DMS 273 treated with DMSO at 0.1 percent for 48 hours (cell line): ENCODE data around the gene EOMES.

Experiments used
- DNase-seq: peaks from one replicate; lab custom pipeline; 2025; lab: John Stamatoyannopoulos, UW

EOMES gene

GRCh38 chr3:27720899-27721716, 1.0 kb downstream of the EOMES start:
- DNase-seq, result no peak

- DNase-seq, result no peak
Measured at GRCh38 chr3:27719314-27720003, 2.7 kb downstream of the EOMES start.

- no peak for DNase-seq
Measured at GRCh38 chr3:27718459-27718858, 3.7 kb downstream of the EOMES start.

- DNase-seq, result no peak
Measured at GRCh38 chr3:27717200-27717852, 4.8 kb downstream of the EOMES start.

- no peak for DNase-seq
Measured at GRCh38 chr3:27716309-27716708, 5.8 kb downstream of the EOMES start.

- DNase-seq, result no peak
Measured at GRCh38 chr3:27715863-27716262, 6.3 kb downstream of the EOMES start.

GRCh38 chr3:27715454-27715806, 6.7 kb downstream of the EOMES start:
- no peak for DNase-seq

- no peak for DNase-seq
Measured at GRCh38 chr3:27714692-27715453, 7.2 kb downstream of the EOMES start.

GRCh38 chr3:27714146-27714526, 8.0 kb downstream of the EOMES start:
- DNase-seq, result no peak

GRCh38 chr3:27713435-27714145, 8.5 kb downstream of the EOMES start:
- no peak for DNase-seq

- no peak for DNase-seq
Measured at GRCh38 chr3:27713078-27713423, 9.1 kb downstream of the EOMES start.

GRCh38 chr3:27712136-27713077, 9.7 kb downstream of the EOMES start:
- peak; percentile 23 for DNase-seq

GRCh38 chr3:27708250-27708649, 13.9 kb downstream of the EOMES start:
- DNase-seq, result no peak

- DNase-seq, result no peak
Measured at GRCh38 chr3:27699067-27699466, 23.1 kb downstream of the EOMES start.

GRCh38 chr3:27696906-27697305, 25.2 kb downstream of the EOMES start:
- DNase-seq, result no peak

- DNase-seq, result no peak
Measured at GRCh38 chr3:27695636-27696035, 26.5 kb downstream of the EOMES start.

GRCh38 chr3:27688053-27688452, 34.1 kb downstream of the EOMES start:
- DNase-seq, result no peak

GRCh38 chr3:27686642-27687041, 35.5 kb downstream of the EOMES start:
- DNase-seq, result no peak

GRCh38 chr3:27685474-27685873, 36.6 kb downstream of the EOMES start:
- DNase-seq, result no peak

GRCh38 chr3:27684302-27684701, 37.8 kb downstream of the EOMES start:
- no peak for DNase-seq
